Measurements from ENCODE around the gene LRRN3. TPM values are rescaled to one million over a fixed set of nuclear protein-coding genes. Genes with fewer than 3 reads are reported as not detected.

The LRRN3 gene
- total and polyA plus RNA-seq, 12 donors = 10.7 to 109 (median 55.1) TPM

DNA sequence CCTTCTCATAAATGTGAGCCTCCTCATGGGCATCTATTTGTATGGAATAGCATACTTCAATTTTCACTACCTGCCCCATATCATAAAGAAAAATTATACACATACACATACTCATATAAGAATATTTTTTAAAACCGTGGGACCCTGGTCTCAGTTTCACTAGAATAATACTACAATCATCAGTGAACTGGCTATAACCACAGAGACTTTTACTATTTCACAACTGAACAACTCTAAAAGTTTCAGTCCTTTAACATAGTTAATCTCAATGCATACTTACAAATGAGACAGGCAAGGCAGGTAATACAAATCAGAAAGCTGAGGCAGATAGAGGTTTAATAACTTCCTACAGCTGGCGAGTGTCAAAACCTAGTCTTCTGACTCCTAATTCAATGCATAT lies 83.1 kb downstream of the LRRN3 start:
- H3K4me1 ChIP-seq (replicated peaks in 1 of 2) = no peaks in the 10 kb centered on the region
- H3K27me3 ChIP-seq = no peaks in the 10 kb centered on the region
- no peak for DNase-seq
- H3K4me3 ChIP-seq = no peak overlapping the region
- TF ChIP-seq POLR2A (IDR thresholded peaks at IDR 0.05) (no peak), CTCF (IDR thresholded peaks at IDR 0.05) (no peak)
- no peak overlapping the region for H3K27ac ChIP-seq
- 90 to 97% (median 92%) methylated on average over 2 of the region's 2 CpGs for whole genome bisulfite sequencing, 4 donors
- H3K9me3 ChIP-seq (replicated peaks in 1 of 3) = no peaks in the 10 kb centered on the region
- H3K36me3 ChIP-seq (replicated peaks in 1 of 2) = no peaks in the 10 kb centered on the region
- intact Hi-C loops (cut with DNase I) = no loop called here

DNA sequence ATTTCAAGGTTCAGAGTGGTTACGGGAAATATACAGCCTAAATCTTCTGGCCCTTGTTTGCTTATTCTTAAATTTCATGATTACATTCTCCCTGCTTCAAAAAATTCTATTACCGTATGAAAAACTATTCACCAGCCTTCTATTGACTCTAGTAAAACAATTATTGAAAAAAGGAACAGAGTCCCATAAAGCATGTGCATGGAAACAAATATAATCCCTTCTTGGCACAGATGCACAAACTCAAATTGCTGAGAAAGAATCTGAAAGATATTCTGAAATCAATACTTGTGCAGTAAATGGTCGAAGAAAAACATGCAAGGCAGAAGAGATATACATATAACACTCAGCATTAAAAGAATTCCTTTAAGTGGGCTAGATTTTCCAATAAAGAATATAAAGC lies 83.6 kb downstream of the LRRN3 start:
- Histone ChIP-seq H3K4me3 (no peak overlapping the region), H3K4me1 (replicated peaks in 1 of 2) (no peaks in the 10 kb centered on the region), H3K27ac (no peak overlapping the region), H3K36me3 (replicated peaks in 1 of 2) (no peaks in the 10 kb centered on the region), H3K9me3 (replicated peaks in 1 of 3) (no peaks in the 10 kb centered on the region), H3K27me3 (no peaks in the 10 kb centered on the region)
- WGBS, 4 donors = 76 to 98% (median 94%) methylated on average over 3 of the region's 3 CpGs
- intact Hi-C loops (cut with DNase I) = no loop called here
- DNase-seq = no peak
- TF ChIP-seq POLR2A (IDR thresholded peaks at IDR 0.05) (no peak), CTCF (IDR thresholded peaks at IDR 0.05) (no peak)
